Raji (cell line): Measurements from ENCODE around the gene SEC22A.

Experiments
- POLR2A ChIP-seq: IDR thresholded peaks from 2 replicates; pipeline ENCODE4 v1.6.1; 2011; ENCODE audit warnings: low read depth, low read length, control low read depth; ENCODE audit not compliant: insufficient read depth

Gene SEC22A

GRCh38 chr3:123290107-123290930 is 88.6 kb downstream of the SEC22A start:
- TF ChIP-seq POLR2A = no peak

DNA sequence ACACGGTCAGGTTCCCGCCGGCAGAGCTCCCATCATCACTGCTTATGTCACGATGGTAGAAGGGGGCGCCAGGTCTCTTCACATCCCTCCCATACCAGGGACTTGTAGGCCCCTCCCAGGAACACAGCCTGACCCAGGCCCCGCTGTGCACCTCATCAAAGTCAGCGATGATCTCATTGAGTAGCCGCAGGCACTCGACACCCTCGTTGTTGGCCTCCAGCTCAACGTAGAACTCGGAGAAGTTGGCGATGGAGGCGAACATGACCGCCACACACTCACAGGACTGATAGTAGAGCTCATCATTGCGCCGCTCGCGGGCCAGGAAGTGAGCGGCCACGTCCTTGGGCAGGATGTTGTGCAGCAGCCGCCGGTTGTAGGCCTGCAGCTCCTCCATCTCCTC is 89.2 kb downstream of the SEC22A start:
- no peak for TF ChIP-seq POLR2A

DNA sequence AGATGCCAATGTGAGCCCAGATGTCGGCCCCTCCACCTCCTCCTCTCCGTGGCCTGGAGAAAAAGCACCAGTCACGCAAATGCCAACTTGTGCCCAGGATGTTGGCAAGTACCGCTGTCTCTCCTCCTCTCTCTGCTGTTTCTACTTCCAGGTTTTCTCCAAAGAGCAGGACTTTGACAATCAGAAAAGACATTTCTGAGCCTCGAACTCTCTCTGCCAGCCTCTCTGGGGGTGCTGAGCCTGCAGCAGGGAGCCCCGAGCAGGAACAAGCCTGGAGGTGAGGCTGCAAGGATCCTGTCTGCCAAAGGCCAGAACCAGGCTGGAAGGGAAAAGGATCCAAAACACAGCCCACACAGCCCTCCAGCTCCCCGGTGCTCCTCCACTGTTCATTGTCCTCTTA is 89.7 kb downstream of the SEC22A start:
- no peak for TF ChIP-seq POLR2A

GRCh38 chr3:123292321-123293310 is 90.9 kb downstream of the SEC22A start:
- no peak for TF ChIP-seq POLR2A

- TF ChIP-seq POLR2A = no peak
Measured at GRCh38 chr3:123294296-123294938, 92.7 kb downstream of the SEC22A start.

DNA sequence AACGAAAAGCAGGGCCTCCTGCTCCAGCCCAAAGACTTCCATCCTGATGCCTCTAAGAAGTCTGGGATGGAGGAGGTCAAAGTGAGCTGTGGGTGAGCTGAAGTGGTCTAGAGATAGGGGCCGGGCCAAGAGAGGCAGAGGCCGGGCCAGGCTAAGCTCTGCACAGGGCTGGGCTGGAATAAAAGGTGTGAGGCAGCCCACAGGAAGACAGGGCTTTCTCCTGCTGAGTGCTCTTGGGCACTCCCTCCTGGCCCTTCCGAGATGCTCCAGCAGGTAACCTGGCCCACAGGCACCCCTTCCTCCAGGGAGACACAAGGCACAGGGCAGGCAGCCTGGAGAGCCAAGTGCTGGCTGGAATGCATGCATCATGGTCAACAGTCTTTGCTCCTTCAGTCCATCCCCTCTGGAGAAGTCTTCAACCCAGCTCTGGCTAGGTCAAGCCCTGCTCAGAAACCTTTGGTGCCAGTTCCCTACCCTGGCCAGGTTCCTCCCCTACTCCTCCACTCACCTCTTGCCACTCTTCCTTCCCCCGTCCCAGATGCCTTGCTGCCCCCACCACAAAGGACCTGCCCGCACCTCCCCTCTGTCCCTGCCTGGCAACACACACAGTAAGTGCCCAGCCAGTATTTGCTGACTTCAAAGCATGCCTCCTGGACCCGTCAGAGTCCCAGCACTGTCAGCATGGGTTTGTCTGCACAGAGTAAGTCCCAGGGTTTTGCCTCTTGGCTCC is 93.6 kb downstream of the SEC22A start:
- no peak for TF ChIP-seq POLR2A

GRCh38 chr3:123295901-123296250 is 94.1 kb downstream of the SEC22A start:
- TF ChIP-seq POLR2A = no peak

- TF ChIP-seq POLR2A = no peak
Measured at GRCh38 chr3:123296261-123296660, 94.5 kb downstream of the SEC22A start.

GRCh38 chr3:123296836-123297626 is 95.3 kb downstream of the SEC22A start:
- no peak for TF ChIP-seq POLR2A

GRCh38 chr3:123297627-123297899 is 95.8 kb downstream of the SEC22A start:
- TF ChIP-seq POLR2A = no peak

DNA sequence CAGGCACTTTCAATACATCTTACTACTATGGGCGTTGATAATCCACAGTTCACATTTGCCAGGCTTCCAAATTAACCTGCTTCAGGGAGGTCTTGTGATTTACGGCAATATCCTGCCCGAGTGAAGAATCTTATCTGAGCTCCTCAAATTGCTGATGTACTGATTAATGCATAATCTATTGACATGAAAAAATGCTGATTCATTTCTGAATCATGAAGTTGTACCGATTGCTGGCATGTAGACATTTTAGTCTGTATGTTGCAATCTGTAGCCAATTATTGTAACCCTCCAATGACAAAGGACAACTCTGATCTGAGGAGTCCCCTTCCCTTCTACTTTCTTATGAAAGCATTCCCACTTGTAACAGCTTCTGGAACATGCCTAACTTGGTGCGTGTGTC is 97.2 kb downstream of the SEC22A start:
- no peak for TF ChIP-seq POLR2A

- no peak for TF ChIP-seq POLR2A
Measured at GRCh38 chr3:123299581-123299980, 97.8 kb downstream of the SEC22A start.

GRCh38 chr3:123300056-123300455 is 98.3 kb downstream of the SEC22A start:
- no peak for TF ChIP-seq POLR2A

- no peak for TF ChIP-seq POLR2A
Measured at GRCh38 chr3:123300583-123300982, 98.8 kb downstream of the SEC22A start.

DNA sequence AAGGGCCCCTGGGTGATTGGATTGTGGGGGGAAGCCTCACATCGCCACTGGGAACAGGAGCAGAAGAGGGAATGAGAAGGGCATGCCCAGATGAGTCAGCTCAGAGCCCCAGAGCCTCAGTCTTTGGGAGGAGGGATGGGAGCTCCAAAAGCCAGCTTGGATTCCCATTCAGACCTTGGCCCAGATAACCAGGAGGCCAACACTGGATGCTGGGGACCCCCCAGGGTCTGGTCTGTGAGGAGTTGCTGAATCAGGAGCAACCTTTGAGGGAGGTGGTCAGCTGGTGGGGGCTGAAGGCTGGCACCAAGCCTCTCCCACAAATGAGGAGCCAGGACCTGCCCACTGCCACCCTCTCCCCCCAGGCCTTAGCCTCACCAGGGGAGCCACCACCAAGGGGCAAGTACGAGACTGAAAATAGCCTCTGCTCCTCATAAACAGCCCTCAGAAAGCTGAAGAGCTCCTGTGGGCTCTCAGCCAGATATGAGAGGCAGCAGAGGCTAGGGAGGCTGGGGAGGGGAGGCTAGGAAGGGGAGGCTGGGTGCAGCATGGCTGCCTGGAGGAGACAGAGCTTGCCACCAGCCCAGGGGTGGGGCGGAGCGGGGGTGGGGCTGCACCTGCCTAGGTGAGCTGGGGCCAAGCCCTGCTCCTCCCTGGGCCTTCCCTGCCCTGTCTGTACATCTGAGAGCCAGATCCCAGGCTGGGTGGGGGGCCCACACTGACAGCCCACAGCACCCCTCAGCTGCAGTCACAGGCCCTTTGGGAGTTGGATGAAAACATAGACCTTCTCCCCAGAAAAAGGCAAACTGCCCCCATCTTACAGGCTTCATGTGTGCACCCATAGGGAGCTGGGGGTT is 99.8 kb downstream of the SEC22A start:
- no peak for TF ChIP-seq POLR2A
